ENCODE results near the gene GCGR.

- TF ChIP-seq CTCF (IDR thresholded peaks at IDR 0.05) (no peak), SIN3A (IDR thresholded peaks at IDR 0.05; ENCODE audit: borderline replicate concordance, insufficient read depth, low read depth, low read length) (no peak)
Observed at GRCh38 chr17:81809556-81809998, 5.6 kb downstream of the GCGR start.

All from Panc1 (cell line).